Measurements from ENCODE around the gene PRKCZ. TPM values are rescaled to one million over a fixed set of nuclear protein-coding genes. Genes with fewer than 3 reads are reported as not detected.
"Not testable (repeated sequence)": the region's sequence is repeated elsewhere in the genome, so short reads cannot be mapped to it uniquely, and the experiment has no call there.

PRKCZ gene
- total RNA-seq, 2 experiments from 2014 or later, result 6.8 to 7.0 TPM

DNA sequence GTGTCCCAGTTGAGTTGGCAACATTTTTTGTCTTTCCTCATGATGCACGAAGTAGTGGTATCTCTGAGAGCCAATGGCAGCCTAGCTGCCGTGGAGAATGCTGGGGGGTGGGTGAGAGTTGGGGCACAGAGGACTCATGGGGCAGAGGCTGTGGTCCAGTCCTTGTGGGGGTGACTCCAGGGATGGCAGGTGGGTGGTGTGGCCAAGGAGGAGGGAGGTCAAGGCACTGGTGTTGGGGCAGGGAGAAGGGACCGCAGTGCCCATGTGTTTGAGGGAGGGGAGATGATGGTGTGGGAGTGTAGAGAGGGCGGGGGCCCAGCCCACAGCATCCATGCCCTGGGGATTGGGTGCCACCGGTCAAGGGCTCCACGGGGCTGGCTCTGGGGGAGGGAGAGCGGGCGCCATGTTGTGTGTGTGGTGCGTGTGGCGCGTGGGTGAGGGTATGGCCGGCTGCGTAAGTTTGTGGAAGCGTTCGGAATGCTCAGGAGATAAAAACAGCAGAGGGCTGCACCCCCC, 63.5 kb downstream of the PRKCZ start:
- Mint-ChIP-seq H3K4me1 (ENCODE audit: low read depth) (peaks cover 7% of the 10 kb centered on the region), H3K9me3 (peaks cover 3% of the 10 kb centered on the region)
- CTCF ChIA-PET, result no interaction called here

DNA sequence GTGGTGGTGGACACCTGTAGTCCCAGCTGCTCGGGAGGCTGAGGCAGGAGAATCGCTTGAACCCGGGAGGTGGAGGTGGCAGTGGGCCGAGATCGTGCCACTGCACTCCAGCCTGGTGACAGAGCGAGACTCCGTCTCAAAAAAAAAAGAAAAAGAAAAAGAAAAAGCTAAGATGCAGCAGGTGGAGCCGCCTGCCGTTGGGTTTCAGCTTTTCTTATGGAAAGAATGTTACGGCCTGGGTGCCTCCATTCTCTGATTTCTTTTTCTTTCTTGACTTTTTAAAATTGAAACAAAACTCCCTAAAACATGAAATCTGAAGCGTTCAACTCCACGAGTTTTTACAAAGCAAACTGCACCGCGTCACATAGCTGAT, 64.4 kb downstream of the PRKCZ start:
- H3K36me3 Mint-ChIP-seq (ENCODE audit: low read depth); H3K27ac Mint-ChIP-seq; intact Hi-C loops (cut with micrococcal nuclease); H3K9me3 Mint-ChIP-seq; H3K4me1 Mint-ChIP-seq (ENCODE audit: low read depth); H3K4me3 Mint-ChIP-seq; H3K27me3 Mint-ChIP-seq (ENCODE audit: low read depth); DNase-seq: not testable (repeated sequence)
- CTCF ChIA-PET, result interaction anchor here (0.7 to 1.6 kb wide), 2 partner anchors 22 to 24 kb away, joined by 3 read pairs; no protein-coding TSS in a partner anchor

More for the DNA sequence above, 63.5 kb downstream of the PRKCZ start:
- no peak for DNase-seq
- Mint-ChIP-seq H3K27ac (no peak overlapping the region), H3K4me3 (no peak overlapping the region), H3K27me3 (ENCODE audit: low read depth) (no peaks in the 10 kb centered on the region), H3K36me3 (ENCODE audit: low read depth) (peaks cover 4% of the 10 kb centered on the region)
- intact Hi-C loops (cut with micrococcal nuclease), result no loop called here

DNA sequence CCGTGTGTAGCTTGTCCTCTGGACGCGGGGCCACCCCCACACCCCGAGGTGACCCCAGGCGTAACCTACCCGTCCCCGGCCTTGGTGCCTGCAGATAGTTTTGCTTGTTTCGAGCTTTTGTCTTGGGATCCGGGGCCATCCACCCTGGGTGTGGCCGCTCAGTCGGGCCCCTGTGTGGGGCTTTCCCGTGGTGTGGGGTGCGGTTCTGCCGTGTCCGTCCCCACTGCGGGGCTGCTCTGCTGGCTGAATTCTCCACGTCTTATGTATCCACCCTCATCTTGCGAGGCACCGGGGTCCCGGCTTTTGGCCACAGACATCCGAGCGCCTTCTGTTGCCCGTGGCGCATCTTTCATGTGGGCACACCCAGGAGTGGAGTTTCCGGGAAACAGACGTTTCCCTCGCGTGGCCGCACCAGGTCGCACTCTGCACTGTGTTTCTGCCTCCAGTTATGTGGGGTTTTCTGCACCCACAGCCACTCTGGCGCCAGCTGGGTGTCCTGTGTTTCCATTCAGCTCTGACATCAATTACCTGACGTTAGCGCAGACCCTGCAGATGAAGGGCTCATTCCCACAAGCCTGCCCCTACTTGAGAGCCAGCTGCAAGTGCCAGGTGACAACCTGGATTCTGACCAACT, 64.9 kb downstream of the PRKCZ start:
- H3K4me3 Mint-ChIP-seq, result no peak overlapping the region
- peaks cover 7% of the 10 kb centered on the region for H3K9me3 Mint-ChIP-seq
- peaks cover 7% of the 10 kb centered on the region for H3K4me1 Mint-ChIP-seq (ENCODE audit: low read depth)
- no peaks in the 10 kb centered on the region for H3K27me3 Mint-ChIP-seq (ENCODE audit: low read depth)
- CTCF ChIA-PET, result interaction anchor here (0.7 to 1.6 kb wide), 2 partner anchors 23 to 24 kb away, joined by 3 read pairs; no protein-coding TSS in a partner anchor
- no peak overlapping the region for H3K27ac Mint-ChIP-seq
- H3K36me3 Mint-ChIP-seq (ENCODE audit: low read depth), result peaks cover 4% of the 10 kb centered on the region
- intact Hi-C loops (cut with micrococcal nuclease), result no loop called here
- DNase-seq, result no peak

DNA sequence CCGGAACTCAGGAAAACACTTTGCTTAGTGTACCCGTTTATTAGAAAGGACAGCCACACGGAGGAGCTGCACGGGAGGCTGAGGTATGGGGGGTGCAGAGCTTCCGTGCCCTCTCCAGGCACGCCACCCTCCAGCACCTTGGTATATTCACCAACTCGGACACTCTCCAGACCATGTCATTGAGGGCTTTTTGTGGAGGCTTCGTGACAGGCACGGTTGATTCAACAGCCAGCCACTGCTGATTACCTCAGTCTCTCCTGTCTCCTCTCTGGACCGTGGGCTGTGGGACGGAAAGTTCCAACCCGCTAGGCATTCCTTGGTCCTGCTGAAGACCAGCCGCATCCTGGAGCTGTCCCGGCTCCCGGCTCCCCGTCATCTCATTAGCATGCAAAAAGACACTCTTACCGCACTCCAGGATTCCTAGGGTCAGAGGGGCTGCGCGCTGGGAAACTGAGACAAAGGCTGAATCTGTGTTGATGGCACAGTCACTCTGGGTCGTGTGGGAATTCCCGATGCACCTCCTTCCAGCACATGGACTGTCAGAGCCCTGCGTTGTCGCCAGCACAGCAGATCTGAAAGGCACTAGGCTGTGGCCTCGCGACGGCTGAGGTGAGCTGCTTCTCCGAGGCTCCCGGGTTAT, 65.6 kb downstream of the PRKCZ start:
- Mint-ChIP-seq H3K36me3 (ENCODE audit: low read depth) (peaks cover 4% of the 10 kb centered on the region), H3K27me3 (ENCODE audit: low read depth) (no peaks in the 10 kb centered on the region), H3K4me3 (no peak overlapping the region), H3K27ac (no peak overlapping the region), H3K9me3 (peaks cover 7% of the 10 kb centered on the region), H3K4me1 (ENCODE audit: low read depth) (peaks cover 7% of the 10 kb centered on the region)
- DNase-seq, result no peak
- intact Hi-C loops (cut with micrococcal nuclease), result no loop called here
- CTCF ChIA-PET, result interaction anchor here (1.6 kb wide), 1 partner anchor 23 kb away, joined by 3 read pairs; no protein-coding TSS in a partner anchor

DNA sequence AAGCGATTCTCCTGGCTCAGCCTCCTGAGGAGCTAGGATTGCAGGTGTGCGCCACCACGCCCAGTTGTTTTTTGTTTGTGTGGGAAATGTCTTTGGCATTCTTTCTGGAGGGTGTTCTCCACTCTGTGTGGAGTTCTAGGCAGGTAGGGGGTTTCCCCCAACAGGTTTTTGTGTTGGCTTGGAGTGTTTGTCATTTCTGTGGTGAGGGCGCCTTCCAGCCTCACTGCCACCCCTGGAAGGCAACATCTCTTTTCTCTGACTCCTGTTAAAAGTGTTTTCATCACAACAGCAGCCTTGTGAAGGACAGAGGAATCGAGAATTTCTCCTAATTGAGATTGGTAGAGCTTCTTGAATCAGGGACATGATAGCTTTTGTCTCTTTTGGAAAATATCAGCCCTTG, 69.7 kb downstream of the PRKCZ start:
- Mint-ChIP-seq H3K4me3 (no peak overlapping the region), H3K4me1 (ENCODE audit: low read depth) (peaks cover 7% of the 10 kb centered on the region), H3K27ac (no peak overlapping the region), H3K36me3 (ENCODE audit: low read depth) (peaks cover 4% of the 10 kb centered on the region), H3K9me3 (peaks cover 10% of the 10 kb centered on the region), H3K27me3 (ENCODE audit: low read depth) (no peaks in the 10 kb centered on the region)
- CTCF ChIA-PET, result interaction anchor here (0.6 to 1.3 kb wide), 2 partner anchors 20 to 119 kb away, joined by 4 to 5 read pairs; no protein-coding TSS in a partner anchor
- DNase-seq, result no peak
- intact Hi-C loops (cut with micrococcal nuclease), result no loop called here

DNA sequence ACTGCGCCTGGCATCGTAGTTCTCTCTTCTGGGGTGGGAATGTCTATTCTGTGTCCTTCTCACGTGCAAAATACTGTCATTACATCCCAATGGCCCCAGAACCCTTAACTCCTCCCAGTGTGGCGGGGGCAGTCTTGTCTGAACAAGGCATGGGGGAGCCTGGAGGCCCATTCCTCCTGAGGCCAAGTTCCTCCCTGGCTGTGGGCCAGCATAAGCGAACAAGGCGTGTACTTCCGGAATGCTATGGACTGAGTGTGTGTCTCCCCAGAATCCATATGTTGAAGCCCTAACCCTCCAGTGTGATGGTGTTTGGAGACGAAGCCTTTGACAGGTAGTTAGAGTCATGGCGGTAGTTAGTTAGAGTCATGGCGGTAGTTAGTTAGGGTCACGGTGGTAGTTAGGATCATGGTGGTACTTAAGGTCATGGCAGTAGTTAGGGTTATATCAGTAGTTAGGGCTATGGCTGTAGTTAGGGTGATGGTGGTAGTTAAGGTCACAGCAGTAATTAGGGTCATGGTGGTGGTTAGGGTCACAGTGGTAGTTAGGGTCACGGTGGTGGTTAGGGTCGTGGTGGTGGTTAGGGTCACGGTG, 71.0 kb downstream of the PRKCZ start:
- intact Hi-C loops (cut with micrococcal nuclease), result no loop called here
- CTCF ChIA-PET, result no interaction called here
- H3K27me3 Mint-ChIP-seq (ENCODE audit: low read depth), result no peaks in the 10 kb centered on the region
- H3K4me3 Mint-ChIP-seq, result no peak overlapping the region
- H3K36me3 Mint-ChIP-seq (ENCODE audit: low read depth), result peaks cover 4% of the 10 kb centered on the region
- DNase-seq, result no peak
- H3K27ac Mint-ChIP-seq, result no peak overlapping the region
- no peaks in the 10 kb centered on the region for H3K4me1 Mint-ChIP-seq (ENCODE audit: low read depth)
- H3K9me3 Mint-ChIP-seq, result peaks cover 10% of the 10 kb centered on the region

DNA sequence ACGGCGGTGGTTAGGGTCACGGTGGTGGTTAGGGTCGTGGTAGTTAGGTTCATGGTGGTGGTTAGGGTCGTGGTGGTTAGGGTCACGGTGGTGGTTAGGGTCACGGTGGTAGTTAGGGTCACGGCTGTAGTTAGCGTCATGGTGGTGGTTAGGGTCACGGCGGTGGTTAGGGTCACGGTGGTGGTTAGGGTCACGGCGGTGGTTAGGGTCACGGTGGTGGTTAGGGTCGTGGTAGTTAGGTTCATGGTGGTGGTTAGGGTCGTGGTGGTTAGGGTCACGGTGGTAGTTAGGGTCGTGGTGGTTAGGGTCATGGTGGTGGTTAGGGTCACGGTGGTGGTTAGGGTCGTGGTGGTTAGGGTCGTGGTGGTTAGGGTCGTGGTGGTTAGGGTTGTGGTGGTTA, 71.6 kb downstream of the PRKCZ start:
- H3K27ac Mint-ChIP-seq; intact Hi-C loops (cut with micrococcal nuclease); H3K36me3 Mint-ChIP-seq (ENCODE audit: low read depth); DNase-seq; H3K9me3 Mint-ChIP-seq; CTCF ChIA-PET; H3K27me3 Mint-ChIP-seq (ENCODE audit: low read depth); H3K4me3 Mint-ChIP-seq; H3K4me1 Mint-ChIP-seq (ENCODE audit: low read depth): not testable (repeated sequence)

DNA sequence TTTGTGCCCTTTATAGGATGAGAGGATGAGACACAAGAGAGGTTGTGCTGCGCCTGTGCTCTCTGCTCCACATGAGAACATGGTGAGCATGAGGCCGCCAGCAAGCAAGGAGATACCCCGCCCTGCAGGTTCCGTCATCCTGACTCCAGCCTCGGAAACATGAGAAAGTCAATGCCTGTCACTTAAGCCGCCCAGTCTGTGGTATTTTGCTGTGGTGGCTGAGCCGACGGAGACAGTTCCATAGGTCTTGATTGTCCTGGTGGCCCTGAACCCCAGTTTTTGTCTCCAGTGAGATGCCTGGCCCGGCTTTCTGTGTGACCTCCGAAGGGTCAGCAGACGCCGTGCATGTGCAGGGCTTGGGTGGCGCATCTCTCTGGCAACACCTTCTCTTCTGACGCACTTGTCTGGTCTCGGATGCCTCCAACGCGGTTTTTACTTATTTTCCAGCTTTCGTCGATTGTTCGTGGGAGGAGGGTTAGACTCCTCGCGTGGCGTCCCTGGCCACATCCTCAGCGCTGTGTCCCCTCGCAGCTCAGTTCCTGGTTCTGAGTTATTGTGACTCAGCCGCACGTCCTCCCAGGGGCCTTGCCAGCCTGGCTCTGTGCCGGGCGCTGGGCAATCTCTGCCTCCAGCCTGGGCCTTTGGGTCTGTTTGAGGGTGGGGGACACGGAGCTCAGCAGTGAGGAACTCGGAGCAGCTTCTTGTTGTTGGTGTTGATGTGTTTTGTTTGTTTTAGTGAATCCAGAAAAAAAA, 74.4 kb downstream of the PRKCZ start:
- Mint-ChIP-seq H3K36me3 (ENCODE audit: low read depth) (no peaks in the 10 kb centered on the region), H3K4me1 (ENCODE audit: low read depth) (peaks cover 11% of the 10 kb centered on the region), H3K27me3 (ENCODE audit: low read depth) (no peaks in the 10 kb centered on the region), H3K27ac (no peak overlapping the region), H3K9me3 (peaks cover 3% of the 10 kb centered on the region), H3K4me3 (no peak overlapping the region)
- CTCF ChIA-PET, result no interaction called here
- intact Hi-C loops (cut with micrococcal nuclease), result no loop called here
- no peak for DNase-seq

DNA sequence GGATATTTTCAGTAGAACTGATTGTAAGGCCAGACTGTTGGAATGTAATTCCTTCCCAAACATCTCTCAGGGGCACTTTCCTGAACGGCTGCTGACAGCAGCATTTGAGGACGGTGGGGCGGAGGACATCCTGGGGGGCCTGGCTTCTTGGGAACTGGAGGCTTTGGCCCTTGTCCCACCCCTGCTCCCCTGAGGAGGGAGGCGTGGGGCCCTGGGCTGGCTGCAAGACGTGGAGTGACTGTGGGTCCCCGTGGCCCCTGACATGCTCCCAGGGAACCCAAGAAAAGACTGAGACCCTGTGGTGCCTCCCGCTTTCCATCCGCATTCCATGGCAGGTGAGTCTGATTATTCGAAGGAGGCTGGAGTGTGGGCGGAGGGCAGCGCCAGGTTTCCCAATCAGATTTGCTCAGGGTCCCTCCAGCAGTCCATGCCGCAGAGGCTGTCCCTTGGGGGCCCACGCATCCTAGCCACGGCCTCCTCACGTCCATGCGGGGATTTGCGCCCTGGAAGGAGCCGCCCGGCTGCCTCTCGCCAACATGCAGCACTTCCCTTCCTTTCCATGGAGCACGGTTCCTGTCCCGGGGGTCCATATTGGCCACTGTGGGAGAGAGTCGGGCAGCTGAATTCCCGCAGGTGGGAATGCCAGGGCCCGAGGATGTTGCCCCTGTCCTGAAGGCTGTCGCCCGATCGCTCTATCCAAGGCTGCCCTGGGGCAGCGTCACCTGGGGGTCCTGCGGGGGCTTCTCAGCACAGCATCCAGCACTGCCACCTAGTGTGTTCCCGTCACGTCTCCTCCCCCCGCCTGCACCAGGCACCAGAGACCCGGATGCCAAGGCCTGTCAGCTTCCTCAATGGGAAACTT, 75.4 kb downstream of the PRKCZ start:
- H3K4me1 Mint-ChIP-seq (ENCODE audit: low read depth), result peaks cover 11% of the 10 kb centered on the region
- H3K27ac Mint-ChIP-seq, result no peak overlapping the region
- H3K36me3 Mint-ChIP-seq (ENCODE audit: low read depth), result no peaks in the 10 kb centered on the region
- H3K9me3 Mint-ChIP-seq, result peaks cover 3% of the 10 kb centered on the region
- H3K27me3 Mint-ChIP-seq (ENCODE audit: low read depth), result no peaks in the 10 kb centered on the region
- intact Hi-C loops (cut with micrococcal nuclease), result no loop called here
- DNase-seq, result no peak
- no peak overlapping the region for H3K4me3 Mint-ChIP-seq
- CTCF ChIA-PET, result interaction anchor here (1.8 kb wide), 1 partner anchor 14 kb away, joined by 7 read pairs; no protein-coding TSS in a partner anchor

DNA sequence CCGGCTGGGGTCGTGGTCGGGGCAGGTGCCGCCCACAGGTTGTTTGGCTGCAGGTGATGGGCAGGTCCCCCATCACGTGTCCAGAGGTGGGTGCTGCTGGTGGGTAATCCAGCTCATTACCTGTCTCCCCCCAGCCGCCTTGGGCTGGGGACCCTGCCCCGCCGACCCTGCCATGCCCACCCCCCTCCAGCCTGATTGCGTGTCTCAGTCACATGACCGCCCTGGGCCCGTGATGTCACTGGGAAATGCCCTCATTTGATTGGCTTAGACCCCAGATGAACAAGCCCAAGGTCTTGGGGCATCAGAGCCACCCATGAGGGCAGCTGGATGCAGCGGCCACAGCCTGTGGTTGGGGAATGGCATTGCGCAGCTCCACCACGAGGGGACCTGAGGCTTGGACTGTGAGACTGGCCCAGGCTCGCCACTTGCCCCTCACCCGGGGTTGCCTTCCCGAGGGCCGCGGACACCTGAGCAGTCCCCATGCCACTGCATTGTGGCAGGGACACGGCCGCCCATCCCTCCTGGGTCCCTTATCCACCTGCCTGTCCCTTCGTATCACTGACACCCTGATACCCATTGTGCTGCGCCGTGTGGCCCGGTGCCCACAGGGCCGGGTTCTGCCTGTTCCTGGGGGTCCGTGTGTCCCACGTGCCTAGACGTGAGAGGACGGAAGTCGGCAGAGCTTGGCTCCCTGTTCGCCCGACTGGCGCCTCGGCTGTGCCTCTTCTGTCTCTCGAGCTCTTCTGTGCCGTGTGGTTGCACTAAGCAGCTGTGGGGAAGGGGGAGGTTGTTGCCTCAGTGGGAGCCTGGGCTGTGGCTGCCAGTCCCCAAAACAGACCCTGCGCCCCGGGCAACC, 76.3 kb downstream of the PRKCZ start:
- Mint-ChIP-seq H3K9me3 (peaks cover 3% of the 10 kb centered on the region), H3K27me3 (ENCODE audit: low read depth) (no peaks in the 10 kb centered on the region), H3K27ac (peak overlapping the region; percentile 68), H3K4me1 (ENCODE audit: low read depth) (peaks cover 11% of the 10 kb centered on the region), H3K36me3 (ENCODE audit: low read depth) (no peaks in the 10 kb centered on the region), H3K4me3 (peak overlapping the region; percentile 69)
- DNase-seq, result no peak
- intact Hi-C loops (cut with micrococcal nuclease), result no loop called here
- CTCF ChIA-PET, result interaction anchor here (0.7 to 1.8 kb wide), 2 partner anchors 13 to 166 kb away, joined by 3 to 7 read pairs; no protein-coding TSS in a partner anchor

Measured in activated naive CD4-positive, alpha-beta T cell treated with anti-CD3 and anti-CD28 coated beads for 36 hours (primary cell).